Posterior cingulate gyrus (tissue), 11 donors: ENCODE results near the gene PORCN.

Source experiments
- DNase-seq, 10 donors: peaks; one replicate each; pipeline versions ENCODE4 v3.0.0 to v3.0.0-alpha.2; 2020 to 2021; ENCODE audit warnings: mixed read lengths in 3 of 10
- intact Hi-C: fragments of 100-400 bp; cut with DNase I; formaldehyde crosslinking; loops from one replicate; pipeline ENCODE4 v1.15.1; 2023

PORCN gene

GRCh38 chrX:48508400-48509244, at the start of gene PORCN:
Gene PORCN, plus strand, starts transcription at chrX:48508992. Its CDS starts 829 bp downstream, at chrX:48509821.
- intact Hi-C loops, result no loop called here

GRCh38 chrX:48459483-48459882, 49.3 kb upstream of the PORCN start:
- intact Hi-C loops, result no loop called here
- DNase-seq, result no peak

More at GRCh38 chrX:48508400-48509244, at the start of gene PORCN:
- DNase-seq, result peak; percentile 72 to 97 (median 79)

DNA sequence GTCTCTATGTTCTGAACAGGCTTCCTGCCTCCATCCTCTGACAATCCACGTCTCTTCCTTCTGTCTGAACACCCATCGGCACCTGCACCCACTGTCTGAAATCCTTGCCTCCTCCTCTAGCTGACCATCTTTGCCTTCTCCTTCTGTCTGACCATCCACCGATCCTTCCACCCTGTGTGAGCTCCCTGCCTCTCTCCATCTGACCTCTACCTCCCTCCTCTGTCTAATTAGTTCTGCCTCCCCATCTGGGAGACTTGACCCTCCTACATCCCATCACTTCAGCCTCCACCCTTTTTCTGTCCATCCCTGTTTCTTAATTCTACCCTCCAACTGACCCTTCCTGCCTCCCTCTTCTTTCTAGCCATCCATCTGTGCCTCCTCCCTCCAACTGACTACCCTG, 48.8 kb upstream of the PORCN start:
- intact Hi-C loops, result no loop called here
- DNase-seq, result no peak

DNA sequence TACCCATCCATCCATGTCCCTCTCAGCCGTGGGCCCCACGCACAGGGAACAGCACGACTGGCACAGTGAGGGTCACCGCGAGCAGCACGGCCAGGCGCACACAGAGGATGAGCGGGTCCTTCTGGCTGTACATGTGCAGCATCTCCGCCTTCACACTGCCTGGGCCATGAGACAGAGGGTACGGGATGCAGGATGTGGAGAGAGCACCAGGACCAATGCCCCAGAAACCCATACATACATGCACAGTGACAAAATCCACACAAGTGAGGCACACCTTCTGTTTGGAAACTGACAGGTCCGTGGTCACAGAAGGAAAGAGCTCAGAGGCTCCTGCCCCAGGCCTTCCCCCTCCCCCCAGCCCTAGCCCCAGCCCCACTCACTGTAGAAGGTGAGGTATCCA, 48.2 kb upstream of the PORCN start:
- intact Hi-C loops, result no loop called here
- no peak for DNase-seq

DNA sequence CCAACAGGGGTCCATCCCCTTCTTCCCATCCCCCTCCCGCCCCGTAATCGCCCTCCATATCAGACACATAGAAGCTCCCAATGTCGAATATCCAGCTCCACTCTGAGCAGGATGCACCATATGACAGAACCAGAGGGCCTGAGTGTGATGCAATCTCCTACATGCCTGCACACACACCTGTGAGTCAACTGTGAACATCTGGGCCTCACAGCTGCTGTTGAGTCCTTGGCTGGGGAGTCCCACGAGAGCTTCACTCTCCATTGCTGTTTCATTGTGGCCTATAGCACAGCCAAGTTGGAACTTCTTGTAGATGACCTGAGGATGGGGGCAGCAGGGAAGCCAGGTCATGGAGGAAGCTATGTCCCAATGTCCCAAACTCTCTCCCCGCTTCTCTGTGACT, 47.0 kb upstream of the PORCN start:
- DNase-seq, result no peak
- intact Hi-C loops, result no loop called here

DNA sequence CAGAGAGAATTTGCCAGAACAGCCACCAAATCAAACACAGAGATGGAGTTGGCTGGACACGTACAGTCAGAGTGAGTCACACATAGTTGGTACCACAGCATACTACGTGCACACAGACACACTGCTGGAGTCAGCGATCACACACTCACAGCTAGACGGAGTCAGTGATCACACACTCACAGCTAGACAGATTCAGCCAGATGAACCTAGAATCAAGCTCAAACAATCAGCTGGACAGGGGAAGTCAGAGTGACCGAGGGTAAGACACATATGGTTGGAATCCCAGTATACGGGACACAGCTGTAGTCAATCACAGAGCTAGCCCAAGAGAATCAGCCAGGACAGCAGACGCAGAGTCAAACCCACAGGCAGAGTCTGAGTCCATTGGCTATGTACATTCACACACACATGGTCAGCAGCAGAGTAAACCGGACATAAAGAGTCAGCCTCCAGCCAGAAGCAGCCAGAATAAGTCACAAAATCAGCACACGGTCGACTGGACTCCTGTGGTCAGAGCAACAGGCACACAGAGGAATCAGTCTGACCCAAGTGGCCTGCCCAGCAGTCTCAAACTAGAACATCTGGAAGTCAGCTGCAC, 43.4 kb upstream of the PORCN start:
- no peak for DNase-seq
- intact Hi-C loops, result no loop called here

DNA sequence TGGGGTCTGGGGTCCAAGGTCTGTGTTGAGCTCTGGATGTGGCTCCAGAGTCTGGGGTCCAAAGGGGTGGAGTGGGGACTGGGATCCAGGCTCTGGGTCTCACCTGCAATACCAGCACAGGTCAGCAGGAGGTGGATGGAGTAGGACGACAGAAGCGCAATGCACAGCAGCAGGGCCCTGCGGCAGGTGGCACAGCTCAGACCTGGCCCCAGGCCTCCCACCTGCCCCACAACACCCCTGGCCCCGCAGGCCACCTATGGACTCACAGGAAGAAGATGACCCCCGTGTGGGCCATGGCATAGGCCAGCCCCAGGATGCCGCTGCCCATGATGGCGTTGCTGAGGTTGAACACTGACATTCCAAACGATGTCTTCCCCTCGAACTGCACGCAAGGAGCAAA, 42.1 kb upstream of the PORCN start:
- DNase-seq, result peak in 2 of 10 donors; percentile 37 to 73
- intact Hi-C loops, result no loop called here

DNA sequence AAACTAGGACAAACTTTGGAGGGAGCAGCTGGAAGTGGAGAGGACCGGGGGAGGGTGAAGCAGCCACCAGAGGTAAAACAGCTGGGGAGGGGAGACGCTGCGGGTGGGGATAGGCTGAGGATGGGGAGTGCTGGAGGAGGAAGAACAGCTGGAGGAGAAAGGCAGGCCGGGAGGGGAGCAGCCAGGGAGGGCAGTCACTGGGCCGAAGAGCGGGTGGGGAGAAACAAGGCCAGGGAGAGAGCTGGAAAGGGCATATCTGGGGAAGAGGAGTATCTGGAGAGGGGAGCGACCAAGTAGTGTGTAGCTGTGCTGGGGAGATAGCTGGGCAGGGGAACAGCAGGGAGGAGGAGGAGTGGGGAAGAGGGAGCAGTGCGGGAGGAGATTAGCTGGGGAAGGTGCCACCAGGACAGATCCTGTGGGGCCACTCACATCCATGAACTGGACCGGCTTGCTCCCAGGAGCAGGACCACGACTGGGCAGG, 41.5 kb upstream of the PORCN start:
- DNase-seq, result peak in 1 of 10 donors; percentile 52
- intact Hi-C loops, result no loop called here

GRCh38 chrX:48468247-48468671, 40.5 kb upstream of the PORCN start:
- DNase-seq, result peak in 1 of 10 donors; percentile 45
- intact Hi-C loops, result no loop called here

DNA sequence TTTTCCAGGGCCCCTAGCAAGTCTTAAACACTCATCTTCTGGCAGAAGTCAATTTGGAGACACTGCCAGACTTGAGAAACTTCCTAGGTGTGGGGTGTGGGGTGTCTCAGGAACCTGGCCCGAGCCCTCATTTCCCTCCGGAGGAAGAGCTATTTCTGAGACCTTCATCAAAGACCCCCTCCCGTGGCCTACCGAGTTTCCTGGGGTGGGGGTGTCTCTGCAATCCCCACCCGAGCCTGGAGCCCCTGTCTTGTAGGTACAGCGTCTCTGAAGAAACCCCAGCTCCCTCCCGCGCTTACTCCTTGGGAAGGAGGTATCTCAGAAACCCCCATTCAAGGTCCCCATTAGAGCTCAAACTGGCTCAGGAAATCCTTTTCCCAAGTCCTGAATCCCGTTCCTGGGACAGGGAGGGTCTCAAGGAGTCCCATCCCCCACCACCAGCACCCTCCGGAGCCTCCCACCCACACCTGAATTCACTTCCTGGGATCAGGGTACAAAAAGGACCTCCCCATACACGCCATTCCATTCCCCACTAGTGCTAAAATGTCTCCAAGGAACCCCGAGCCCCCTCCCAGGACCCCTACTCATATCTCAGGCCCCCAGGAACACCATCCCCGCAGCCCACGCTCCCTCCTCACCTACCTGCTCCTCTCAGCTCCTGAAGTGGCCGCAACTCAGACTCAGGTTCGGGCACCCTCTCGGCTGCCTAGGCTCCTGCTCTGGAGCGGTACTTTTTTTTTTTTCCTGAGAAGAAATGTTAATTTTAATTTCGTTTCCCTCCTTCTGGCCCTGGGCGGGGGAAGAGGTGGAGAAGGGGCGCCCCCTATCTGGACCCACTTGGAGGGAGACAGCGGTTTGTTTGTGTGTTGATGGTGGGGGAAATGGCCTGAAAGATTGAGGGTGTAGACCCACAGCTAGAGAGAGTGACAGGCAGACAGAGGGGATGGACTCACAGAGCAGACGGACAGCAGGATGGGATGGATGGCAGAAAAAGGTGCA, 39.8 kb upstream of the PORCN start:
- intact Hi-C loops, result no loop called here
- peak in 1 of 10 donors; percentile 37 for DNase-seq

- intact Hi-C loops, result no loop called here
- no peak for DNase-seq
These were observed 38.5 kb upstream of the PORCN start, which contains the start of gene SLC38A5 for GRCh38 chrX:48470110-48470832. Gene SLC38A5, minus strand, starts transcription at chrX:48470260. Its CDS starts 2,336 bp downstream, at chrX:48467924.

- no peak for DNase-seq
- intact Hi-C loops, result no loop called here
These were observed 38.0 kb upstream of the PORCN start for GRCh38 chrX:48470833-48471118.

GRCh38 chrX:48471504-48471903, 37.3 kb upstream of the PORCN start:
- intact Hi-C loops, result no loop called here
- DNase-seq, result no peak

- intact Hi-C loops, result no loop called here
These were observed 36.6 kb upstream of the PORCN start for GRCh38 chrX:48472225-48472624.

DNA sequence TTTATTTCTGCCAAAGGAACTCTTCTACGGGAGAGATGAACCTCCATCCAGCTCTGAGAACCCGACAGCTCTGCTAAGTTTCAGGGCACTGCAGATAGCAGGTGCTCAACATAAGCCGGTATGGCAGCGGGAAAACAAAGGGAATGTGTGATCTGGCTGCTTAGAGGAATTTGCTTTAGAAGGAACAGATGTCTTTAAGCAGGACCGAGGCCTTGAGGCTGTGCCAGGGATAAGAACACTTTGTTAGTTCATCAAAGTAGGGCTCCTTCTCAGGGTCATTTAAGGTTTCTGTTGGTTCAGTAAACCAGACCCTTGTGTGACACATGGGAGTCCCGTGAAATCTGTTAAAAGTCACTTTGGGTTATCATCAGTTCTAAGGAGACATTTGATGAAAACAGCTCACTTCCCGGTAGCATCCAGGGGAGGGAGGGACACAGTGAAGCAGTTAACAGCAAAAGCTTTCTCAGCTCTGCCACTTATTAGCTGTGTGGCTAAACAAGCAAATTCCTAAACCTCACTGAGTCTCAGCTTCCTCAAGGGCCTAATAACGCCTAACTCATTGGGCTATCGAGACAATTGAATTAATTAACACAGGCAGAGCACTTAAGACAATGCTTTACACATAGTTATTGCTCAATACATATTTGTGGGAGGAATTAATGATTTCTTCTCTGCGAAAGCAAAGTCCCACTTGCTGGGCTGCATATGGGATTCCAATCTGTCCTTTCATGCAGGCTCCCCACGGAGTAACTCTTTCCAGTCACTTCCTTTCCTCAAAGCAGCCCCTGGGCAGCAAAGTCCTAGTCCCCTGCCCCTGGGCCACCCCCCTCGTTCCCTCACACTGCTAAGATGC, 35.7 kb upstream of the PORCN start:
- intact Hi-C loops, result no loop called here
- DNase-seq, result peak in 1 of 10 donors; percentile 10

More at GRCh38 chrX:48472225-48472624, 36.6 kb upstream of the PORCN start:
- no peak for DNase-seq

- intact Hi-C loops, result no loop called here
- DNase-seq, result peak in 1 of 10 donors; percentile 81
These were observed 35.1 kb upstream of the PORCN start for GRCh38 chrX:48473704-48473990.

DNA sequence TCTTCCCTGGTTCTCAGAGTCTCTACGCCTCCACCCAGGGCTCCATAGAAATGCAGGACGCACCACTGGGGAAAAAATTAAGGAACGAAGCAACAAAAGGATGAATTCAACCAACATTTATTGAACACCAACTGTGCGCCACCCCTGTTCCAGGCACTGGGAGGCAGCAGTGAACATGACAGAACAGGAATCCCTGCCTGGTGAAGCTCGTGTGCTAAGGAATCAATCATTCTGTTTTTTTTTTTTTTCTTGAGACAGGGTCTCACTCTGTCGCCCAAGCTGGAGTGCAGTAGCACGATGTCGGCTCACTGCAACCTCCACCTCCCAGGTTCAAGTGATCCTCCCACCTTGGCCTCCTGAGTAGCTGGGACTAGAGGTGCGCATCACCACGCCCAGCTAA, 34.7 kb upstream of the PORCN start:
- peak in 2 of 10 donors; percentile 51 to 82 for DNase-seq
- intact Hi-C loops, result no loop called here

DNA sequence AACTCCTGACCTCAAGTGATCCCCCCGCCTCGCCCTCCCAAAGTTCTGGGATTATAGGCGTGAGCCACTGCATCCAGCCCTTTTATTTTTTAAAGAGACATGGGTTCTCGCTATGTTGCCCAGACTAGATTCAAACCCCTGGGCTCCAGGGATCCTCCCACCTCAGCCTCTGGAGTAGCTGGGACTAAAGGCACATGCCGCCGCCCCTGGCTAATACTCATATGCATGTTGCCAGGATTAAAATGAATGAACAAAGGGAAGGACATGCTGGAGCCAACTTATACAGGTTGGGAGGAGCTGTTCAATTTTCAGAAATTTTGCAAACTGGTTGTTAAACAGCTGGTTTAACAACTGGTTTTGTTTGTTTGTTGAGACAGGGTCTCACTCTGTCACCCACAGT, 34.2 kb upstream of the PORCN start:
- intact Hi-C loops, result no loop called here
- DNase-seq, result peak in 1 of 10 donors; percentile 57

GRCh38 chrX:48475296-48475695, 33.5 kb upstream of the PORCN start:
- intact Hi-C loops, result loop anchor here (1.0 kb wide), 1 partner anchor 64 kb away; the partner anchor contains the start of gene TBC1D25
- DNase-seq, result no peak
